ENCODE data around the gene RPS26.
"Not testable (repeated sequence)": the region's sequence is repeated elsewhere in the genome, so short reads cannot be mapped to it uniquely, and the experiment has no call there.

RPS26 gene

GRCh38 chr12:55996715-55997534 is 44.8 kb upstream of the RPS26 start, which contains the start of gene SUOX:
SUOX (plus strand) TSS chr12:55997276; CDS start chr12:56002222, 4,946 bp downstream.
- POLR2A ChIA-PET, result interaction anchor here (0.8 to 3.1 kb wide), 14 partner anchors 10 to 193 kb away, joined by 3 to 27 read pairs (median 6); partner anchors contain the start of genes RAB5B, SMARCC2 and ZC3H10
- CTCF ChIA-PET, result interaction anchor here (0.7 to 2.6 kb wide), 10 partner anchors 10 to 258 kb away, joined by 3 to 21 read pairs (median 6); no protein-coding TSS in a partner anchor
- DNase-seq (ENCODE audit: extremely low spot score), result peak; percentile 94
- TF ChIP-seq PKNOX1 (IDR thresholded peaks at IDR 0.05), result peak; percentile 98
- no peak for TF ChIP-seq SUZ12 (IDR thresholded peaks at IDR 0.05)

GRCh38 chr12:55997535-55997859 is 44.2 kb upstream of the RPS26 start:
- POLR2A ChIA-PET, result interaction anchor here (0.8 to 3.1 kb wide), 13 partner anchors 9 to 192 kb away, joined by 3 to 27 read pairs (median 6); partner anchors contain the start of genes RAB5B and SMARCC2
- CTCF ChIA-PET, result interaction anchor here (0.7 to 2.6 kb wide), 5 partner anchors 10 to 57 kb away, joined by 3 to 14 read pairs (median 4); no protein-coding TSS in a partner anchor
- no peak for TF ChIP-seq FOXA1 (IDR thresholded peaks at IDR 0.05)
- no peak for TF ChIP-seq L3MBTL2 (conservative IDR thresholded peaks at IDR 0.05)
- no peak for TF ChIP-seq TARDBP (IDR thresholded peaks at IDR 0.05)
- no peak for TF ChIP-seq SUZ12 (IDR thresholded peaks at IDR 0.05)
- no peak for TF ChIP-seq FOXK2 (IDR thresholded peaks at IDR 0.05)
- no peak for TF ChIP-seq NFRKB (IDR thresholded peaks at IDR 0.05)
- no peak for TF ChIP-seq CTBP1 (IDR thresholded peaks at IDR 0.05; ENCODE audit: borderline replicate concordance)
- no peak for TF ChIP-seq HDGF (IDR thresholded peaks at IDR 0.05; ENCODE audit: borderline replicate concordance)
- TF ChIP-seq ARNT (IDR thresholded peaks at IDR 0.05), result no peak
- TF ChIP-seq LEF1 (IDR thresholded peaks at IDR 0.05; ENCODE audit: borderline replicate concordance), result no peak
- no peak for TF ChIP-seq SP1 (IDR thresholded peaks at IDR 0.05)
- no peak for TF ChIP-seq BHLHE40 (IDR thresholded peaks at IDR 0.05; ENCODE audit: borderline replicate concordance)
- no peak for TF ChIP-seq FOXM1 (IDR thresholded peaks at IDR 0.05; ENCODE audit: borderline replicate concordance)
- TF ChIP-seq ELF4 (IDR thresholded peaks at IDR 0.05), result no peak
- no peak for TF ChIP-seq ZNF384 (IDR thresholded peaks at IDR 0.05)
- no peak for TF ChIP-seq PKNOX1 (IDR thresholded peaks at IDR 0.05)
- no peak for DNase-seq (ENCODE audit: extremely low spot score)

GRCh38 chr12:55999522-55999921 is 42.2 kb upstream of the RPS26 start:
- POLR2A ChIA-PET; DNase-seq (ENCODE audit: extremely low spot score): not testable (repeated sequence)
- CTCF ChIA-PET, result interaction anchor here (1.6 kb wide), 1 partner anchor 25 kb away, joined by 3 read pairs; no protein-coding TSS in a partner anchor

GRCh38 chr12:55999999-56000540 is 41.6 kb upstream of the RPS26 start:
- CTCF ChIA-PET, result interaction anchor here (1.6 kb wide), 1 partner anchor 25 kb away, joined by 3 read pairs; no protein-coding TSS in a partner anchor
- POLR2A ChIA-PET, result not testable (repeated sequence)

GRCh38 chr12:56001487-56002100 is 40.1 kb upstream of the RPS26 start:
- DNase-seq (ENCODE audit: extremely low spot score), result no peak
- no peak for TF ChIP-seq ARNT (IDR thresholded peaks at IDR 0.05)
- TF ChIP-seq FOXM1 (IDR thresholded peaks at IDR 0.05; ENCODE audit: borderline replicate concordance), result no peak
- no peak for TF ChIP-seq CTBP1 (IDR thresholded peaks at IDR 0.05; ENCODE audit: borderline replicate concordance)
- no peak for TF ChIP-seq TARDBP (IDR thresholded peaks at IDR 0.05)
- TF ChIP-seq FOXK2 (IDR thresholded peaks at IDR 0.05), result no peak
- TF ChIP-seq ZNF384 (IDR thresholded peaks at IDR 0.05), result no peak
- no peak for TF ChIP-seq L3MBTL2 (conservative IDR thresholded peaks at IDR 0.05)
- TF ChIP-seq FOXA1 (IDR thresholded peaks at IDR 0.05), result no peak
- TF ChIP-seq PKNOX1 (IDR thresholded peaks at IDR 0.05), result no peak
- no peak for TF ChIP-seq ELF4 (IDR thresholded peaks at IDR 0.05)
- no peak for TF ChIP-seq SP1 (IDR thresholded peaks at IDR 0.05)
- TF ChIP-seq HDGF (IDR thresholded peaks at IDR 0.05; ENCODE audit: borderline replicate concordance), result no peak
- no peak for TF ChIP-seq NFRKB (IDR thresholded peaks at IDR 0.05)
- TF ChIP-seq BHLHE40 (IDR thresholded peaks at IDR 0.05; ENCODE audit: borderline replicate concordance), result no peak
- no peak for TF ChIP-seq LEF1 (IDR thresholded peaks at IDR 0.05; ENCODE audit: borderline replicate concordance)
- no peak for TF ChIP-seq SUZ12 (IDR thresholded peaks at IDR 0.05)
- ChIA-PET POLR2A (no interaction called here), CTCF (no interaction called here)

More at GRCh38 chr12:55999999-56000540, 41.6 kb upstream of the RPS26 start:
- not testable (repeated sequence) for DNase-seq (ENCODE audit: extremely low spot score)

GRCh38 chr12:56003376-56003775 is 38.3 kb upstream of the RPS26 start:
- DNase-seq (ENCODE audit: extremely low spot score); CTCF ChIA-PET; POLR2A ChIA-PET: not testable (repeated sequence)

Measured in HEK293T (cell line).